Measurements from ENCODE around the gene RBM44.

DNA sequence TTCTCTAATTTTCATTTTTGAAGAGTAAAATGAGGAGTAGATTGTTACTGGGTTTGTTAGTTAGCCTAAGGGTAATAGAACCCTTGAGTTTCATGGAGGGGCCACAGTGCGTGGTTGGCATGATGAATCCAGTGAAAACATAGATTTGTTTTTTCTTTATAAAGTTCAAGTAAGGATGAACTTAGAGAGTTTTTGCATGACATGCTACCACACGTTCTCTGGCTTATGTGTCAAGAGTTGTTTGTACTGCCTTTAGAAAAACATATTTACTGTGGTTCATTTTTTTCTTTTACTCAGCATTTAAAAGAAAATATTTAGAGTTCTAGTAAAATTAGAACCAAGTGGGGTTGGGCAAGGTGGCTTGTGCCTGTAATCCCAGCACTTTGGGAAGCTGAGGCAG lies 21.8 kb downstream of the RBM44 start:
- TF ChIP-seq, protein P1, sequence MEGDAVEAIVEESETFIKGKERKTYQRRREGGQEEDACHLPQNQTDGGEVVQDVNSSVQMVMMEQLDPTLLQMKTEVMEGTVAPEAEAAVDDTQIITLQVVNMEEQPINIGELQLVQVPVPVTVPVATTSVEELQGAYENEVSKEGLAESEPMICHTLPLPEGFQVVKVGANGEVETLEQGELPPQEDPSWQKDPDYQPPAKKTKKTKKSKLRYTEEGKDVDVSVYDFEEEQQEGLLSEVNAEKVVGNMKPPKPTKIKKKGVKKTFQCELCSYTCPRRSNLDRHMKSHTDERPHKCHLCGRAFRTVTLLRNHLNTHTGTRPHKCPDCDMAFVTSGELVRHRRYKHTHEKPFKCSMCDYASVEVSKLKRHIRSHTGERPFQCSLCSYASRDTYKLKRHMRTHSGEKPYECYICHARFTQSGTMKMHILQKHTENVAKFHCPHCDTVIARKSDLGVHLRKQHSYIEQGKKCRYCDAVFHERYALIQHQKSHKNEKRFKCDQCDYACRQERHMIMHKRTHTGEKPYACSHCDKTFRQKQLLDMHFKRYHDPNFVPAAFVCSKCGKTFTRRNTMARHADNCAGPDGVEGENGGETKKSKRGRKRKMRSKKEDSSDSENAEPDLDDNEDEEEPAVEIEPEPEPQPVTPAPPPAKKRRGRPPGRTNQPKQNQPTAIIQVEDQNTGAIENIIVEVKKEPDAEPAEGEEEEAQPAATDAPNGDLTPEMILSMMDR (IDR thresholded peaks at IDR 0.05 in 4 of 5, conservative IDR thresholded peaks at IDR 0.05 in 1 of 5): no peak
- no peak for TF ChIP-seq POLR2A (IDR thresholded peaks at IDR 0.05)

Measured in gastrocnemius medialis (tissue), 4 donors.